Osteoblast (primary cell): ENCODE results near the gene PARVG. TPM values are rescaled to one million over a fixed set of nuclear protein-coding genes. Genes with fewer than 3 reads are reported as not detected.

ENCODE experiments used
- DNase-seq: peaks from one replicate; pipeline ENCODE4 v3.0.0; 2011; ENCODE audit warnings: low spot score, mixed read lengths; ENCODE audit not compliant: insufficient read length; ENCODE audit errors: missing footprints
- H2AFZ ChIP-seq: 2 replicates; pipeline ENCODE4 v1.6.0; 2011; ENCODE audit warnings: mild to moderate bottlenecking, low read length
- H3K27ac ChIP-seq: 2 replicates; pipeline ENCODE4 v1.5.1; 2011; ENCODE audit warnings: mild to moderate bottlenecking, low read depth, low read length, moderate library complexity
- H3K27me3 ChIP-seq: 2 replicates; pipeline ENCODE4 v1.6.0; 2012; ENCODE audit warnings: mild to moderate bottlenecking, control low read depth, inconsistent platforms, low read length, moderate library complexity; ENCODE audit not compliant: insufficient read depth
- H3K36me3 ChIP-seq: 2 replicates; pipeline ENCODE4 v1.5.1; 2011; ENCODE audit warnings: mild to moderate bottlenecking, low read length, control low read depth, moderate library complexity; ENCODE audit not compliant: insufficient read depth
- H3K4me1 ChIP-seq: 2 replicates; pipeline ENCODE4 v1.5.1; 2011; ENCODE audit warnings: mild to moderate bottlenecking, low read length, control low read depth, moderate library complexity; ENCODE audit not compliant: insufficient read depth
- H3K4me2 ChIP-seq: 2 replicates; pipeline ENCODE4 v1.6.0; 2011; ENCODE audit warnings: mild to moderate bottlenecking, low read length; ENCODE audit not compliant: insufficient read depth
- H3K4me3 ChIP-seq: fragments of 200-600 bp; sonication (generic); 3 replicates; pipeline ENCODE4 v1.5.1; 2012; ENCODE audit warnings: mild to moderate bottlenecking, low read length, inconsistent platforms; ENCODE audit not compliant: insufficient read depth
- H3K79me2 ChIP-seq: 2 replicates; pipeline ENCODE4 v1.6.0; 2012; ENCODE audit warnings: mild to moderate bottlenecking, low read length, control low read depth, inconsistent platforms; ENCODE audit not compliant: insufficient read depth
- H3K9me3 ChIP-seq: 2 replicates; pipeline ENCODE4 v1.5.1; 2011; ENCODE audit warnings: low read depth, low read length, control low read depth
- H4K20me1 ChIP-seq: 2 replicates; pipeline ENCODE4 v1.6.0; 2012; ENCODE audit warnings: mild to moderate bottlenecking, low read length, control low read depth; ENCODE audit not compliant: insufficient read depth
- total RNA-seq: library from RNA; depleted of rRNA; stranded (reverse); fragments of >200 nt; gene quantifications from 2 replicates; pipeline ENCODE4 v1.2.3, GENCODE V29; 2012
- TF ChIP-seq, protein P1 (sequence below): IDR thresholded peaks from 2 replicates; pipeline ENCODE4 v1.5.1; 2011; ENCODE audit warnings: mild to moderate bottlenecking, low read depth, low read length, moderate library complexity; ENCODE audit errors: extremely low read depth

Gene PARVG
- total RNA-seq, 1 donor = 1.1 TPM

DNA sequence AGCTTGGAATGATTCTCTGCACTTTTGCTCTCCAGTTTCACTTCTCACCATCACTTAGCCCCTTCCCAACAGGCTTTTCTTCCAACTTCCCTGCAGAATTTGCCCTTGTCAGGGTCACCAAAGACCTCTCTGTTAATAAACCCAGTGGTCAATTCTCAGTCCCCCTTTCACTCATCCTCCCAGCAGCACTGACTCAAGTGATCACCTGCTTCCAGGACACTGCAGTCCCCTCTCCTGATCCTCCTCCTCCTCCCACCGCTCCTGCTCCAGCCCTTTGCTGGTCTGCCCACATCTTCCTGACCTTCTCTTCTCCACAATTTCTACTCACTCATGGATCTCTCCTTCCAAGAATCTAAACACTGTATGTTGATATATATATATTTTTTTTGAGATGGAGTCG is 74.1 kb downstream of the PARVG start:
- H3K27me3 ChIP-seq = no peaks in the 10 kb centered on the region
- no peak for DNase-seq
- H3K4me1 ChIP-seq = no peaks in the 10 kb centered on the region
- no peaks in the 10 kb centered on the region for H3K36me3 ChIP-seq
- peaks cover under 1% of the 10 kb centered on the region for H3K9me3 ChIP-seq
- no peak overlapping the region for H2AFZ ChIP-seq
- H4K20me1 ChIP-seq = no peaks in the 10 kb centered on the region
- H3K27ac ChIP-seq = no peak overlapping the region
- no peaks in the 10 kb centered on the region for H3K79me2 ChIP-seq
- TF ChIP-seq, protein P1, sequence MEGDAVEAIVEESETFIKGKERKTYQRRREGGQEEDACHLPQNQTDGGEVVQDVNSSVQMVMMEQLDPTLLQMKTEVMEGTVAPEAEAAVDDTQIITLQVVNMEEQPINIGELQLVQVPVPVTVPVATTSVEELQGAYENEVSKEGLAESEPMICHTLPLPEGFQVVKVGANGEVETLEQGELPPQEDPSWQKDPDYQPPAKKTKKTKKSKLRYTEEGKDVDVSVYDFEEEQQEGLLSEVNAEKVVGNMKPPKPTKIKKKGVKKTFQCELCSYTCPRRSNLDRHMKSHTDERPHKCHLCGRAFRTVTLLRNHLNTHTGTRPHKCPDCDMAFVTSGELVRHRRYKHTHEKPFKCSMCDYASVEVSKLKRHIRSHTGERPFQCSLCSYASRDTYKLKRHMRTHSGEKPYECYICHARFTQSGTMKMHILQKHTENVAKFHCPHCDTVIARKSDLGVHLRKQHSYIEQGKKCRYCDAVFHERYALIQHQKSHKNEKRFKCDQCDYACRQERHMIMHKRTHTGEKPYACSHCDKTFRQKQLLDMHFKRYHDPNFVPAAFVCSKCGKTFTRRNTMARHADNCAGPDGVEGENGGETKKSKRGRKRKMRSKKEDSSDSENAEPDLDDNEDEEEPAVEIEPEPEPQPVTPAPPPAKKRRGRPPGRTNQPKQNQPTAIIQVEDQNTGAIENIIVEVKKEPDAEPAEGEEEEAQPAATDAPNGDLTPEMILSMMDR = no peak
- no peak overlapping the region for H3K4me3 ChIP-seq
- no peak overlapping the region for H3K4me2 ChIP-seq

DNA sequence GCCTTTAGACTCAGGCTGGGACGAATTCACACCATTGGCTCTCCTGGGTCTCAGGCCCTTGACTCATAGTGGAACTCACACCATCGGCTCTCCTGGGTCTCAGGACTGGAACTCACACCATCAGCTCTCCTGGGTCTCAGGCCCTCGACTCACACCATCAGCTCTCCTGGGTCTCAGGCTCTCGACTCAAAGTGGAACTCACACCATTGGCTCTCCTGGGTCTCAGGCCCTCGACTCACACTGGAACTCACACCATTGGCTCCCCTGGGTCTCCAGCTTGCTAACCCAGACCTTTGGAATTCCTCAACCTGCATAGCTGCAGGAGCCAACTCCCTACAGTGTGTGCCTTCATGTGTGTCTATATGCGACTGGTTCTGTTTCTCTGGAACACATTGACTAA is 75.4 kb downstream of the PARVG start:
- Histone ChIP-seq H3K79me2 (no peaks in the 10 kb centered on the region), H3K4me3 (no peak overlapping the region), H3K9me3 (no peaks in the 10 kb centered on the region), H4K20me1 (no peaks in the 10 kb centered on the region), H2AFZ (no peak overlapping the region), H3K36me3 (no peaks in the 10 kb centered on the region), H3K4me2 (no peak overlapping the region), H3K27me3 (no peaks in the 10 kb centered on the region), H3K4me1 (no peaks in the 10 kb centered on the region), H3K27ac (no peak overlapping the region)
- DNase-seq = no peak
- TF ChIP-seq, protein P1 = no peak

DNA sequence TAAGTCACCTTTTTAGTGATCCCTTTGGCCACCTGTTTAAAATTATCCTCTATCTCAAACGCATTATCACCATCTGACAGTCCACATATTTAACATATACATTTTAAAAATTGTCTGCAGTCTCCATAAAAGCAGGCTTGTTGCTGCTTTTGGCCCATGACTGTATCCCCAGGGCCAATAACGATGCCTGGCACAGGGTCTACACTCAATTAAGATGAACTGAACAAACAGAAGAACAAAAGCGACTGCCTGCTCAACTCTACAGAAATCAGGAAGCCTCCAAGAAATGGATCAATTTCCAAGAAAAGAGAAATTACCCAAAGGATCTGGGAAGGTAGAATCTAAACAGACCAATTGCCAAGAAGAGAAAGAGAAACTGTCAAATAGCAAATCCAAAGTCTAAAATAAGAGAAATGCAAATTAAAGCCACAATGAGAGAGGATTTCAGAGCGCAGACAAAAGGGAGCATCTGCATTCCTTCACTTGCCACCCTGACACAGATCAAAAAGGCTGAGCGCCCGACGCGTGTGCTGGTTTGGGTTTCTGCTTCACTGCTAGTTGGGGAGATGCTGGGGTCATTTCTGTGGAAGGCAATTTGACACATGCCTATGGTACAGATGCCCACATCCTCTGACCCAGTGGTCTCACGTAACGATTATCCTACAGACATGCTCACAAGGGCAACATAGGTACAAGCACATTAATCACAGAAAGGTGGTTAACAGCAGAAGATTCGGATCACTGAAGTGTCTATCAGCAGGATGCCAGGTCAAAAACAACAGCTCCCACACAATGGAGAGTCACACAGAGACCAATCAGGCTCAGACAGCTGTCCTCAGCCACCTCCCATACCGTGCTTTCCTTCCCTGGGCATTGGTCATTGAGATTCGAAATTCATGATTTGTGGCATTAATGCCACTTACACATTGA is 76.1 kb downstream of the PARVG start:
- H3K36me3 ChIP-seq = no peaks in the 10 kb centered on the region
- TF ChIP-seq, protein P1 = no peak
- H3K79me2 ChIP-seq = no peaks in the 10 kb centered on the region
- no peak overlapping the region for H2AFZ ChIP-seq
- H3K27me3 ChIP-seq = no peaks in the 10 kb centered on the region
- no peak overlapping the region for H3K4me2 ChIP-seq
- DNase-seq = no peak
- H3K4me3 ChIP-seq = no peak overlapping the region
- H3K4me1 ChIP-seq = no peaks in the 10 kb centered on the region
- H3K27ac ChIP-seq = no peak overlapping the region
- H4K20me1 ChIP-seq = no peaks in the 10 kb centered on the region
- no peaks in the 10 kb centered on the region for H3K9me3 ChIP-seq

Other genes starting within 250 kb of the PARVG start
- 36.6 and 41.5 TPM in 2 replicates for gene SAMM50, start 225.5 kb upstream of the PARVG start, total RNA-seq
- 24.5 and 29.3 TPM in 2 replicates for gene PARVB, start 156.6 kb upstream of the PARVG start, total RNA-seq
- 52.5 and 57.2 TPM in 2 replicates for gene SHISAL1, start 132.0 kb downstream of the PARVG start, total RNA-seq